Measurements from ENCODE around the gene EID1.
"Not testable (repeated sequence)": the region's sequence is repeated elsewhere in the genome, so short reads cannot be mapped to it uniquely, and the experiment has no call there.

Gene EID1

GRCh38 chr15:48877630-48878595 is at the start of gene EID1:
TSS of gene EID1 (plus strand) at chr15:48878134. CDS start at chr15:48878177, 43 bp downstream.
- peak; percentile 93 for DNase-seq (ENCODE audit: low spot score)

GRCh38 chr15:48828471-48828870 is 49.5 kb upstream of the EID1 start:
- no peak for DNase-seq (ENCODE audit: low spot score)

GRCh38 chr15:48828906-48829305 is 49.0 kb upstream of the EID1 start:
- DNase-seq (ENCODE audit: low spot score) = no peak

- DNase-seq (ENCODE audit: low spot score) = no peak
These were observed 45.3 kb upstream of the EID1 start for GRCh38 chr15:48832648-48833047.

- no peak for DNase-seq (ENCODE audit: low spot score)
These were observed 44.3 kb upstream of the EID1 start for GRCh38 chr15:48833526-48834239.

- no peak for DNase-seq (ENCODE audit: low spot score)
These were observed 43.2 kb upstream of the EID1 start for GRCh38 chr15:48834756-48835155.

- no peak for DNase-seq (ENCODE audit: low spot score)
These were observed 35.4 kb upstream of the EID1 start for GRCh38 chr15:48842501-48842900.

GRCh38 chr15:48845123-48845522 is 32.8 kb upstream of the EID1 start:
- no peak for DNase-seq (ENCODE audit: low spot score)

- DNase-seq (ENCODE audit: low spot score) = no peak
These were observed 27.3 kb upstream of the EID1 start for GRCh38 chr15:48850648-48851047.

GRCh38 chr15:48851956-48852355 is 26.0 kb upstream of the EID1 start:
- no peak for DNase-seq (ENCODE audit: low spot score)

- DNase-seq (ENCODE audit: low spot score) = not testable (repeated sequence)
These were observed 23.5 kb upstream of the EID1 start for GRCh38 chr15:48854434-48854833.

GRCh38 chr15:48855501-48856440 is 22.2 kb upstream of the EID1 start:
- no peak for DNase-seq (ENCODE audit: low spot score)

- no peak for DNase-seq (ENCODE audit: low spot score)
These were observed 21.0 kb upstream of the EID1 start for GRCh38 chr15:48856942-48857341.

- no peak for DNase-seq (ENCODE audit: low spot score)
These were observed 19.5 kb upstream of the EID1 start for GRCh38 chr15:48858401-48858800.

- DNase-seq (ENCODE audit: low spot score) = no peak
These were observed 18.5 kb upstream of the EID1 start for GRCh38 chr15:48859426-48859825.

- DNase-seq (ENCODE audit: low spot score) = peak; percentile 76
These were observed 16.0 kb upstream of the EID1 start for GRCh38 chr15:48861813-48862431.

GRCh38 chr15:48862705-48863104 is 15.2 kb upstream of the EID1 start:
- DNase-seq (ENCODE audit: low spot score) = no peak

- no peak for DNase-seq (ENCODE audit: low spot score)
These were observed 12.4 kb upstream of the EID1 start for GRCh38 chr15:48865370-48866079.

GRCh38 chr15:48866141-48866563 is 11.8 kb upstream of the EID1 start:
- DNase-seq (ENCODE audit: low spot score) = no peak

GRCh38 chr15:48868023-48868422 is 9.9 kb upstream of the EID1 start:
- DNase-seq (ENCODE audit: low spot score) = no peak

- DNase-seq (ENCODE audit: low spot score) = no peak
These were observed 9.4 kb upstream of the EID1 start for GRCh38 chr15:48868536-48868935.

Data from CD4-positive, alpha-beta T cell treated with Interleukin-15 for 4 hours (primary cell).